Liver (tissue), 9 donors: ENCODE data around the gene GABPB1. TPM values are rescaled to one million over a fixed set of nuclear protein-coding genes. Genes with fewer than 3 reads are reported as not detected.

Source experiments
- DNase-seq: peaks from one replicate; pipeline ENCODE4 v3.0.0-alpha.2; 2017; ENCODE audit warnings: low spot score
- H3K27ac ChIP-seq, 2 donors: one replicate each; pipeline ENCODE4 v1.7.0; 2013; ENCODE audit warnings: inconsistent platforms in 2 of 2, low read length in 2 of 2, control low read depth in 1 of 2, low read depth in 1 of 2, mild to moderate bottlenecking in 1 of 2
- H3K27me3 ChIP-seq, 4 donors: one replicate each; pipeline versions ENCODE4 v1.6.1 to v1.7.0; 2013; ENCODE audit warnings: low read length in 3 of 4, inconsistent platforms in 1 of 4, mild to moderate bottlenecking in 1 of 4, moderate library complexity in 1 of 4; ENCODE audit not compliant: control insufficient read depth in 4 of 4, insufficient read depth in 4 of 4
- H3K36me3 ChIP-seq, 4 donors: one replicate each; pipeline versions ENCODE4 v1.6.1 to v1.7.0; 2013; ENCODE audit warnings: low read length in 3 of 4, mild to moderate bottlenecking in 3 of 4, low read depth in 1 of 4, moderate library complexity in 1 of 4; ENCODE audit not compliant: control insufficient read depth in 4 of 4, insufficient read depth in 3 of 4
- H3K4me1 ChIP-seq, 4 donors: one replicate each; pipeline versions ENCODE4 v1.6.1 to v1.7.0; 2013; ENCODE audit warnings: low read length in 3 of 4, mild to moderate bottlenecking in 3 of 4, moderate library complexity in 1 of 4; ENCODE audit not compliant: control insufficient read depth in 4 of 4, insufficient read depth in 4 of 4
- H3K4me3 ChIP-seq, 3 donors: one replicate each; pipeline versions ENCODE4 v1.6.1 to v1.7.0; 2013; ENCODE audit warnings: low read length in 3 of 3, control low read depth in 1 of 3, low read depth in 1 of 3, mild to moderate bottlenecking in 1 of 3
- H3K9ac ChIP-seq, 2 donors: one replicate each; pipeline ENCODE4 v1.7.0; 2013; ENCODE audit warnings: low read length in 2 of 2, mild to moderate bottlenecking in 2 of 2, moderate library complexity in 2 of 2, control low read depth in 1 of 2, low read depth in 1 of 2
- H3K9me3 ChIP-seq, 4 donors: one replicate each; pipeline versions ENCODE4 v1.6.1 to v1.7.0; 2013; ENCODE audit warnings: low read length in 3 of 4; ENCODE audit not compliant: control insufficient read depth in 4 of 4
- EGR1 ChIP-seq, 2 donors: IDR thresholded peaks; 2 replicates each; pipeline ENCODE4 v1.6.1; 2016 to 2018; ENCODE audit warnings: antibody characterized with exemption in 2 of 2, low read depth in 2 of 2
- FOXA1 ChIP-seq: IDR thresholded peaks from 2 replicates; pipeline ENCODE4 v1.6.1; 2016; ENCODE audit warnings: antibody characterized with exemption
- FOXA2 ChIP-seq: IDR thresholded peaks from 2 replicates; pipeline ENCODE4 v1.6.1; 2016; ENCODE audit warnings: antibody characterized with exemption
- GABPA ChIP-seq, 2 donors: IDR thresholded peaks in 1 of 2; conservative IDR thresholded peaks in 1 of 2; 2 replicates each; pipeline ENCODE4 v1.6.1; 2016; ENCODE audit warnings: antibody characterized with exemption in 2 of 2, mild to moderate bottlenecking in 1 of 2, moderate library complexity in 1 of 2
- HNF4A ChIP-seq, 2 donors: conservative IDR thresholded peaks; 2 replicates each; pipeline ENCODE4 v1.6.1; 2016; ENCODE audit warnings: antibody characterized with exemption in 2 of 2, mild to moderate bottlenecking in 2 of 2
- HNF4G ChIP-seq: IDR thresholded peaks from 2 replicates; pipeline ENCODE4 v1.6.1; 2016; ENCODE audit warnings: antibody characterized with exemption
- JUND ChIP-seq, 2 donors: IDR thresholded peaks; 2 replicates each; pipeline ENCODE4 v1.6.1; 2016; ENCODE audit warnings: antibody characterized with exemption in 2 of 2
- NR2F2 ChIP-seq: IDR thresholded peaks from 2 replicates; pipeline ENCODE4 v1.6.1; 2016; ENCODE audit warnings: antibody characterized with exemption
- RAD21 ChIP-seq, 2 donors: IDR thresholded peaks; 2 replicates each; pipeline ENCODE4 v1.6.1; 2016; ENCODE audit warnings: antibody characterized with exemption in 2 of 2, mild to moderate bottlenecking in 2 of 2
- RXRA ChIP-seq, 2 donors: IDR thresholded peaks; 2 replicates each; pipeline ENCODE4 v1.6.1; 2017 to 2018; ENCODE audit warnings: antibody characterized with exemption in 2 of 2, mild to moderate bottlenecking in 1 of 2
- SP1 ChIP-seq: IDR thresholded peaks from 2 replicates; pipeline ENCODE4 v1.6.1; 2018; ENCODE audit warnings: antibody characterized with exemption, mild to moderate bottlenecking
- TAF1 ChIP-seq: conservative IDR thresholded peaks from 2 replicates; pipeline ENCODE4 v1.6.1; 2016; ENCODE audit warnings: antibody characterized with exemption, mild to moderate bottlenecking
- YY1 ChIP-seq: IDR thresholded peaks from 2 replicates; pipeline ENCODE4 v1.6.1; 2016; ENCODE audit warnings: antibody characterized with exemption, mild to moderate bottlenecking
- WGBS: extraction: QIAGEN DNeasy Blood & Tissue Kit; methylation state at CpG from one replicate; pipeline ENCODE4 v1.1.7; 2013; 5-methylcytosine and 5-hydroxymethylcytosine counted together
- polyA plus RNA-seq, 2 donors: library from polyadenylated mRNA; stranded (reverse) in 1 of 2; unstranded in 1 of 2; fragments of 200-250 nt in 1 of 2; fragments of >200 nt in 1 of 2; fragmentation: Nextera tagmentation in 1 of 2; extraction: Ambion mirVana in 1 of 2; gene quantifications; one replicate each; pipeline versions ENCODE4 v1.2.1 to v1.2.3, GENCODE V29; 2013 to 2015
- total RNA-seq, 2 donors: library from RNA; depleted of rRNA; stranded (reverse); fragments of >200 nt; gene quantifications; one replicate each; pipeline ENCODE4 v1.2.3, GENCODE V29; 2014
- TF ChIP-seq, protein P1 (sequence below): IDR thresholded peaks from 2 replicates; pipeline ENCODE4 v1.6.1; 2016; ENCODE audit warnings: antibody characterized with exemption
- TF ChIP-seq, protein P2 (sequence below): IDR thresholded peaks from 2 replicates; pipeline ENCODE4 v1.6.1; 2016; ENCODE audit warnings: antibody characterized with exemption, mild to moderate bottlenecking
- TF ChIP-seq, protein P3 (sequence below): IDR thresholded peaks from 2 replicates; pipeline ENCODE4 v1.6.1; 2016; ENCODE audit warnings: antibody characterized with exemption
- TF ChIP-seq, protein P4 (sequence below): IDR thresholded peaks from 2 replicates; pipeline ENCODE4 v1.6.1; 2016; ENCODE audit warnings: antibody characterized with exemption
- TF ChIP-seq, protein P5 (sequence below): fragments of 150-350 bp; IDR thresholded peaks from 2 replicates; pipeline ENCODE4 v1.5.1; 2017; ENCODE audit warnings: improper control_type of control experiment, low read depth, low read length; ENCODE audit not compliant: missing input control
- donor health status: healthy.
- donor health status: healthy.
- donor health status: healthy.
- donor health status: healthy.
- donor health status: healthy.

The GABPB1 gene
- total and polyA plus RNA-seq, 4 donors, result 4.4 to 23.6 (median 9.8) TPM

DNA sequence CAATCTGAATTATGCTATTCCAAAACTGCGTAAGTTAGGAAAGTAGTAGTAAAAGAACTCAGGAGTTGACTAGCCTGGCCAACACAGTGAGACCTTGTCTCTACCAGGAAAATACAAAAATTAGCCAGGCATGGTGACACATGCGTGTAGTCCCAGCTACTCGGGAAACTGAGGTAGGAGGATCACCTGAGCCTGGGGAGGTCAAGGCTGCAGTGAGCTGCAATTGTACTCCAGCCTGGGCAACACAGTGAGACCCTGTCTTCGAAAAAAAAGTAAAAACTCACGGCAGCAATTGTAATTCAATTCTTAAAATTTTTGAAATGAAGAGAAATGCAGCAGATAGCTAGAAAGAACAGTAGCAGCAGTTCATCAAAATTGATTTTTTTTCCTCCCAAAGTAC lies 9.7 kb downstream of the GABPB1 start:
- H3K36me3 ChIP-seq, result no peaks in the 10 kb centered on the region
- H3K27ac ChIP-seq, result no peak overlapping the region
- TF ChIP-seq YY1 (no peak), RAD21 (IDR thresholded peaks at IDR 0.05) (no peak)
- TF ChIP-seq, protein P1, sequence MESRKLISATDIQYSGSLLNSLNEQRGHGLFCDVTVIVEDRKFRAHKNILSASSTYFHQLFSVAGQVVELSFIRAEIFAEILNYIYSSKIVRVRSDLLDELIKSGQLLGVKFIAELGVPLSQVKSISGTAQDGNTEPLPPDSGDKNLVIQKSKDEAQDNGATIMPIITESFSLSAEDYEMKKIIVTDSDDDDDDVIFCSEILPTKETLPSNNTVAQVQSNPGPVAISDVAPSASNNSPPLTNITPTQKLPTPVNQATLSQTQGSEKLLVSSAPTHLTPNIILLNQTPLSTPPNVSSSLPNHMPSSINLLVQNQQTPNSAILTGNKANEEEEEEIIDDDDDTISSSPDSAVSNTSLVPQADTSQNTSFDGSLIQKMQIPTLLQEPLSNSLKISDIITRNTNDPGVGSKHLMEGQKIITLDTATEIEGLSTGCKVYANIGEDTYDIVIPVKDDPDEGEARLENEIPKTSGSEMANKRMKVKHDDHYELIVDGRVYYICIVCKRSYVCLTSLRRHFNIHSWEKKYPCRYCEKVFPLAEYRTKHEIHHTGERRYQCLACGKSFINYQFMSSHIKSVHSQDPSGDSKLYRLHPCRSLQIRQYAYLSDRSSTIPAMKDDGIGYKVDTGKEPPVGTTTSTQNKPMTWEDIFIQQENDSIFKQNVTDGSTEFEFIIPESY, result no peak
- peaks cover 2 to 29% (median 19%) of the 10 kb centered on the region in 4 donors for H3K4me1 ChIP-seq
- DNase-seq, result no peak
- H3K4me3 ChIP-seq, result no peak overlapping the region
- H3K27me3 ChIP-seq, result no peaks in the 10 kb centered on the region
- 90% methylated on average over 5 of the region's 5 CpGs for WGBS
- no peak overlapping the region for H3K9ac ChIP-seq
- H3K9me3 ChIP-seq, result no peaks in the 10 kb centered on the region

DNA sequence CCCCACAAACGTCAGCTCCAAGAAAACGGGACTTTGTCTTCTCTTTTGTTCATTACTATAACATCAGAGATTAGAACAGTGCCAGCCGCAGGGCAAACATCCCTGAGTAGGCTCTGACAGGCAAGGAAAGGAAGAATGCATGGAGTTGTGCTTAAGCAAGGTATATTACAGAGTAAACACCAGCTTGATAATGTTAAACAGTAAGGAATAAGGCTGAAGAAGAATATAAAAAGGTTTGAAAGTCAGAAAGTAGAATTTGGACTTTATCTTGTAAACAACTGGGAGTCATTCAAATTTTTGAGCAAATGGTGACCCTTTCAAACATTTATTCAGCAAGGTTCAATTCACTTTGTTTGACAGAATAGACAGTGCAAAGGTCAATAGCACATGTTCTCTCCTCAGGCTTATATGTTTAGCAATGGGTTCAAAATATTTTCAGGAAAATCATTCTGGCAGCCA lies 11.0 kb downstream of the GABPB1 start:
- Histone ChIP-seq H3K4me1 (peaks cover 2 to 22% (median 17%) of the 10 kb centered on the region in 4 donors), H3K9me3 (no peaks in the 10 kb centered on the region), H3K36me3 (peaks cover 0 to 2% (median 0%) of the 10 kb centered on the region in 4 donors), H3K27ac (peak overlapping the region; percentile 42 to 52), H3K4me3 (peak overlapping the region in 2 of 3 donors; percentile 3 to 16), H3K9ac (peak overlapping the region in 1 of 2 donors; percentile 66), H3K27me3 (no peaks in the 10 kb centered on the region)
- WGBS, result 39% methylated on average over 3 of the region's 3 CpGs
- no peak for DNase-seq
- TF ChIP-seq JUND (IDR thresholded peaks at IDR 0.05), result peak; percentile 39 to 69
- TF ChIP-seq FOXA2, result peak; percentile 61
- TF ChIP-seq YY1, result peak; percentile 88
- TF ChIP-seq, protein P2, sequence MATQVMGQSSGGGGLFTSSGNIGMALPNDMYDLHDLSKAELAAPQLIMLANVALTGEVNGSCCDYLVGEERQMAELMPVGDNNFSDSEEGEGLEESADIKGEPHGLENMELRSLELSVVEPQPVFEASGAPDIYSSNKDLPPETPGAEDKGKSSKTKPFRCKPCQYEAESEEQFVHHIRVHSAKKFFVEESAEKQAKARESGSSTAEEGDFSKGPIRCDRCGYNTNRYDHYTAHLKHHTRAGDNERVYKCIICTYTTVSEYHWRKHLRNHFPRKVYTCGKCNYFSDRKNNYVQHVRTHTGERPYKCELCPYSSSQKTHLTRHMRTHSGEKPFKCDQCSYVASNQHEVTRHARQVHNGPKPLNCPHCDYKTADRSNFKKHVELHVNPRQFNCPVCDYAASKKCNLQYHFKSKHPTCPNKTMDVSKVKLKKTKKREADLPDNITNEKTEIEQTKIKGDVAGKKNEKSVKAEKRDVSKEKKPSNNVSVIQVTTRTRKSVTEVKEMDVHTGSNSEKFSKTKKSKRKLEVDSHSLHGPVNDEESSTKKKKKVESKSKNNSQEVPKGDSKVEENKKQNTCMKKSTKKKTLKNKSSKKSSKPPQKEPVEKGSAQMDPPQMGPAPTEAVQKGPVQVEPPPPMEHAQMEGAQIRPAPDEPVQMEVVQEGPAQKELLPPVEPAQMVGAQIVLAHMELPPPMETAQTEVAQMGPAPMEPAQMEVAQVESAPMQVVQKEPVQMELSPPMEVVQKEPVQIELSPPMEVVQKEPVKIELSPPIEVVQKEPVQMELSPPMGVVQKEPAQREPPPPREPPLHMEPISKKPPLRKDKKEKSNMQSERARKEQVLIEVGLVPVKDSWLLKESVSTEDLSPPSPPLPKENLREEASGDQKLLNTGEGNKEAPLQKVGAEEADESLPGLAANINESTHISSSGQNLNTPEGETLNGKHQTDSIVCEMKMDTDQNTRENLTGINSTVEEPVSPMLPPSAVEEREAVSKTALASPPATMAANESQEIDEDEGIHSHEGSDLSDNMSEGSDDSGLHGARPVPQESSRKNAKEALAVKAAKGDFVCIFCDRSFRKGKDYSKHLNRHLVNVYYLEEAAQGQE, result peak; percentile 58
- TF ChIP-seq NR2F2, result no peak
- no peak for TF ChIP-seq TAF1
- peak; percentile 83 to 90 for TF ChIP-seq RXRA (IDR thresholded peaks at IDR 0.05)
- peak; percentile 9 for TF ChIP-seq FOXA1
- TF ChIP-seq, protein P3, sequence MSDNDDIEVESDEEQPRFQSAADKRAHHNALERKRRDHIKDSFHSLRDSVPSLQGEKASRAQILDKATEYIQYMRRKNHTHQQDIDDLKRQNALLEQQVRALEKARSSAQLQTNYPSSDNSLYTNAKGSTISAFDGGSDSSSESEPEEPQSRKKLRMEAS, result peak; percentile 58
- TF ChIP-seq RAD21 (IDR thresholded peaks at IDR 0.05), result peak; percentile 4 to 13
- peak; percentile 89 for TF ChIP-seq HNF4G
- TF ChIP-seq HNF4A (conservative IDR thresholded peaks at IDR 0.05), result peak; percentile 95
- TF ChIP-seq, protein P4, sequence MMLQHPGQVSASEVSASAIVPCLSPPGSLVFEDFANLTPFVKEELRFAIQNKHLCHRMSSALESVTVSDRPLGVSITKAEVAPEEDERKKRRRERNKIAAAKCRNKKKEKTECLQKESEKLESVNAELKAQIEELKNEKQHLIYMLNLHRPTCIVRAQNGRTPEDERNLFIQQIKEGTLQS, result no peak
- TF ChIP-seq SP1, result peak; percentile 93
- TF ChIP-seq, protein P1, result peak; percentile 63
- no peak for TF ChIP-seq EGR1 (IDR thresholded peaks at IDR 0.05; ENCODE audit: low read depth in 2 of 2)
- peak in 1 of 2 donors; percentile 18 for TF ChIP-seq GABPA (IDR thresholded peaks at IDR 0.05 in 1 of 2, conservative IDR thresholded peaks at IDR 0.05 in 1 of 2)
- TF ChIP-seq, protein P5, sequence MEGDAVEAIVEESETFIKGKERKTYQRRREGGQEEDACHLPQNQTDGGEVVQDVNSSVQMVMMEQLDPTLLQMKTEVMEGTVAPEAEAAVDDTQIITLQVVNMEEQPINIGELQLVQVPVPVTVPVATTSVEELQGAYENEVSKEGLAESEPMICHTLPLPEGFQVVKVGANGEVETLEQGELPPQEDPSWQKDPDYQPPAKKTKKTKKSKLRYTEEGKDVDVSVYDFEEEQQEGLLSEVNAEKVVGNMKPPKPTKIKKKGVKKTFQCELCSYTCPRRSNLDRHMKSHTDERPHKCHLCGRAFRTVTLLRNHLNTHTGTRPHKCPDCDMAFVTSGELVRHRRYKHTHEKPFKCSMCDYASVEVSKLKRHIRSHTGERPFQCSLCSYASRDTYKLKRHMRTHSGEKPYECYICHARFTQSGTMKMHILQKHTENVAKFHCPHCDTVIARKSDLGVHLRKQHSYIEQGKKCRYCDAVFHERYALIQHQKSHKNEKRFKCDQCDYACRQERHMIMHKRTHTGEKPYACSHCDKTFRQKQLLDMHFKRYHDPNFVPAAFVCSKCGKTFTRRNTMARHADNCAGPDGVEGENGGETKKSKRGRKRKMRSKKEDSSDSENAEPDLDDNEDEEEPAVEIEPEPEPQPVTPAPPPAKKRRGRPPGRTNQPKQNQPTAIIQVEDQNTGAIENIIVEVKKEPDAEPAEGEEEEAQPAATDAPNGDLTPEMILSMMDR, result no peak
